K562 (cell line): Measurements from ENCODE around the gene PPP2R3B. TPM values are rescaled to one million over a fixed set of nuclear protein-coding genes. Genes with fewer than 3 reads are reported as not detected.

Experiments
- ATAC-seq: fragments of 200-7000 bp; cut with Tn5 transposase; 3 replicates; pipeline ENCODE4 v1.9.1; 2020; ENCODE audit warnings: moderate library complexity
- BruUV-seq: library from RNA; stranded (reverse); fragments of 400-500 nt; replicated peaks from 2 replicates; lab custom pipeline; 2021; lab: Mats Ljungman, UMichigan
- CTCF ChIA-PET: fragments of 300-600 bp; formaldehyde crosslinking; extraction: SDS; loops from one replicate; lab custom pipeline; 2021; ENCODE audit warnings: low intra/inter-chr PET ratio; lab: Yijun Ruan, JAX
- POLR2A ChIA-PET: fragments of 300-600, 350-650 bp; sonication (Branson Sonifier 250); formaldehyde crosslinking; extraction: SDS; loops from one replicate; lab custom pipeline; 2021; ENCODE audit warnings: antibody characterized with exemption, inconsistent platforms; lab: Yijun Ruan, JAX
- DNase-seq, 4 experiments: peaks; one replicate each; pipeline versions ENCODE4 v3.0.0 to v3.0.0-alpha.2; 2011 to 2018; ENCODE audit warnings: low spot score in 3 of 4, mixed read lengths in 3 of 4; ENCODE audit errors: extremely low read depth in 1 of 4
- FAIRE-seq: peaks from 2 replicates; lab custom pipeline; 2011; peaks lifted over from hg19 to GRCh38; lab: Jason Lieb, UNC
- H2AFZ ChIP-seq: 2 replicates; pipeline ENCODE4 v1.6.0; 2011; ENCODE audit warnings: low read depth, low read length, control low read depth, inconsistent platforms
- H3K27ac ChIP-seq: fragments of 200-600 bp; 3 replicates; pipeline ENCODE4 v1.8.0; 2011; ENCODE audit warnings: low read depth, mild to moderate bottlenecking, control low read depth, inconsistent platforms, low read length, moderate library complexity, mixed read lengths; ENCODE audit errors: extremely low read depth
- H3K27me3 ChIP-seq, 2 experiments: fragments of 300-600 bp in 1 of 2; 2 replicates in 1 of 2; 3 replicates in 1 of 2; pipeline versions ENCODE4 v1.6.0 to v1.8.0; 2011; ENCODE audit warnings: inconsistent platforms in 2 of 2, low read length in 2 of 2, mild to moderate bottlenecking in 1 of 2, mixed read lengths in 1 of 2, moderate library complexity in 1 of 2; ENCODE audit not compliant: control insufficient read depth in 2 of 2, insufficient read depth in 2 of 2
- H3K36me3 ChIP-seq: fragments of 300-600 bp; 3 replicates; pipeline ENCODE4 v1.8.0; 2011; ENCODE audit warnings: mild to moderate bottlenecking, low read length, inconsistent platforms; ENCODE audit not compliant: control insufficient read depth, insufficient read depth
- H3K4me1 ChIP-seq, 2 experiments: fragments of 200-600 bp in 1 of 2; replicated peaks in 1 of 2; 2 replicates in 1 of 2; 3 replicates in 1 of 2; pipeline versions ENCODE4 v1.5.1 to v1.8.0; 2011; ENCODE audit warnings: inconsistent platforms in 2 of 2, low read length in 2 of 2, mild to moderate bottlenecking in 1 of 2, mixed read lengths in 1 of 2, moderate library complexity in 1 of 2; ENCODE audit not compliant: control insufficient read depth in 2 of 2, insufficient read depth in 2 of 2
- H3K4me2 ChIP-seq: 2 replicates; pipeline ENCODE4 v1.6.1; 2011; ENCODE audit warnings: low read length, control low read depth, inconsistent platforms, mixed read lengths; ENCODE audit not compliant: insufficient read depth
- H3K4me3 ChIP-seq: fragments of 200-600 bp; sonication (generic), shearing (Covaris generic); 2 replicates; pipeline ENCODE4 v1.5.1; 2016; ENCODE audit warnings: control low read depth, inconsistent platforms
- H3K79me2 ChIP-seq: fragments of 200-600 bp; 3 replicates; pipeline ENCODE4 v1.8.0; 2011; ENCODE audit warnings: low read length, inconsistent platforms; ENCODE audit not compliant: control insufficient read depth, insufficient read depth
- H3K9ac ChIP-seq, 2 experiments: 2 replicates each; pipeline versions ENCODE4 v1.6.0 to v1.6.1; 2011; ENCODE audit warnings: low read depth in 2 of 2, low read length in 2 of 2, control low read depth in 1 of 2, inconsistent platforms in 1 of 2, mild to moderate bottlenecking in 1 of 2, mixed read lengths in 1 of 2; ENCODE audit not compliant: insufficient read depth in 1 of 2
- H3K9me1 ChIP-seq: one replicate; pipeline ENCODE4 v1.6.0; 2011; ENCODE audit warnings: inconsistent platforms, mild to moderate bottlenecking, low read length, moderate library complexity; ENCODE audit not compliant: control insufficient read depth, insufficient read depth
- H3K9me3 ChIP-seq: replicated peaks from 2 replicates; pipeline ENCODE4 v1.5.1; 2011; ENCODE audit warnings: low read depth, low read length, inconsistent platforms; ENCODE audit not compliant: control insufficient read depth, insufficient read depth
- H4K20me1 ChIP-seq: replicated peaks from 2 replicates; pipeline ENCODE4 v1.6.1; 2011; ENCODE audit warnings: low read length, inconsistent platforms, mixed read lengths; ENCODE audit not compliant: control insufficient read depth, insufficient read depth
- ASH1L ChIP-seq: fragments of 450-650 bp; IDR thresholded peaks from 2 replicates; pipeline ENCODE4 v1.6.1; 2018; ENCODE audit warnings: borderline replicate concordance, mild to moderate bottlenecking, low read depth; ENCODE audit not compliant: partially characterized antibody
- GTF2A2 ChIP-seq: IDR thresholded peaks from 2 replicates; pipeline ENCODE4 v1.6.1; 2016; ENCODE audit warnings: mild to moderate bottlenecking, missing genetic modification characterization, missing compliant biosample characterization
- MGA ChIP-seq: fragments of 450-650 bp; IDR thresholded peaks from 2 replicates; pipeline ENCODE4 v1.6.1; 2016; ENCODE audit warnings: mild to moderate bottlenecking, moderate library complexity
- MXD1 ChIP-seq: fragments of 250-450 bp; sonication (Bioruptor Pico); IDR thresholded peaks from 2 replicates; pipeline ENCODE4 v1.8.0; 2021; ENCODE audit warnings: borderline replicate concordance, mild to moderate bottlenecking, moderate library complexity; ENCODE audit not compliant: poor library complexity, severe bottlenecking
- TAF7 ChIP-seq: fragments of 450-650 bp; IDR thresholded peaks from 2 replicates; pipeline ENCODE4 v1.6.1; 2016; ENCODE audit warnings: missing genetic modification characterization, missing compliant biosample characterization
- USF2 ChIP-seq: sonication (generic); formaldehyde crosslinking; IDR thresholded peaks from 2 replicates; pipeline ENCODE4 v1.5.0; 2020; ENCODE audit warnings: missing genetic modification reagents
- WGBS: fragments of 100-300 bp; shearing (Covaris generic); methylation state at CpG from one replicate; pipeline ENCODE4 v1.1.6; 2016; ENCODE audit warnings: low coverage, mixed read lengths; ENCODE audit not compliant: insufficient coverage; ENCODE audit errors: missing lambda C conversion rate; 5-methylcytosine and 5-hydroxymethylcytosine counted together
- in situ Hi-C: fragments of 300-500 bp; cut with MboI; formaldehyde crosslinking; loops from 4 replicates; pipeline ENCODE4 v1.15.0; 2018; ENCODE audit warnings: inconsistent platforms, mixed read lengths
- intact Hi-C: fragments of 100-400 bp; cut with micrococcal nuclease; formaldehyde crosslinking; loops from 2 replicates; pipeline ENCODE4 v1.14.2; 2022
- polyA plus RNA-seq, 8 experiments: library from polyadenylated mRNA; depleted of rRNA in 4 of 8; stranded (reverse) in 5 of 8; unstranded in 3 of 8; fragments of >200 nt; fragmentation: Nextera tagmentation in 2 of 8; fragmentation: Illumina TruSeq in 1 of 8; extraction: Ambion mirVana in 2 of 8; extraction: Trizol in 1 of 8; gene quantifications; 2 replicates each; pipeline versions ENCODE4 v1.2.1 to v1.2.3, GENCODE V29; 2011 to 2014; ENCODE audit warnings: inconsistent platforms in 1 of 8, missing spikeins in 1 of 8
- total RNA-seq, 7 experiments: library from RNA; depleted of rRNA in 6 of 7; stranded (reverse); fragments of >200 nt in 6 of 7; fragmentation: Illumina TruSeq in 2 of 7; extraction: Trizol in 2 of 7; gene quantifications; 2 replicates each; pipeline versions ENCODE4 v1.2.1 to v1.2.3, GENCODE V29; 2011 to 2021; ENCODE audit warnings: low replicate concordance in 1 of 7

The PPP2R3B gene
- total and polyA plus RNA-seq, 9 of the 15 experiments (the other 6 are each of a cell fraction or from before 2014, with no cell fraction given): 0.04 to 18.2 (median 8.2) TPM; not detected in 1

GRCh38 chrX:404656-405055 is 17.9 kb upstream of the PPP2R3B start (continued):
- TF ChIP-seq MXD1: no peak

GRCh38 chrX:402857-403256 is 16.1 kb upstream of the PPP2R3B start:
- Histone ChIP-seq H3K36me3 (no peaks in the 10 kb centered on the region), H3K9ac (no peak overlapping the region), H3K4me1 (peaks cover 0 to 6% of the 10 kb centered on the region in 2 experiments; a peak in 2 of 5 replicates), H4K20me1 (no peaks in the 10 kb centered on the region), H3K9me3 (no peaks in the 10 kb centered on the region), H2AFZ (no peak overlapping the region), H3K27ac (no peak overlapping the region), H3K9me1 (no peaks in the 10 kb centered on the region), H3K79me2 (no peaks in the 10 kb centered on the region), H3K4me3 (no peak overlapping the region), H3K27me3 (peaks cover 0 to 7% of the 10 kb centered on the region in 2 experiments; a peak in 3 of 5 replicates), H3K4me2 (no peak overlapping the region)
- in situ Hi-C loops: no loop called here
- TF ChIP-seq TAF7 (tag): no peak
- TF ChIP-seq ASH1L: no peak
- TF ChIP-seq GTF2A2: no peak
- TF ChIP-seq MGA: 0 out of 2 replicates have a peak, but pooled peaks have one; percentile 14
- TF ChIP-seq USF2: no peak
- ChIA-PET POLR2A (no interaction called here), CTCF (no interaction called here)
- DNase-seq: no peak
- ATAC-seq: no peak
- no peak for FAIRE-seq
- 17% methylated on average over 11 of the region's 12 CpGs for WGBS
- intact Hi-C loops: no loop called here
- no TSS peak for BruUV-seq
